Urinary bladder (tissue), 4 donors: Measurements from ENCODE around the gene C6orf132. TPM values are rescaled to one million over a fixed set of nuclear protein-coding genes. Genes with fewer than 3 reads are reported as not detected.

Experiments
- DNase-seq: peaks from one replicate; pipeline ENCODE4 v3.0.0-alpha.2; 2015; ENCODE audit errors: extremely low spot score
- H3K27ac ChIP-seq: one replicate; pipeline ENCODE4 v1.5.1; 2013; ENCODE audit warnings: low read depth, mild to moderate bottlenecking, moderate library complexity
- H3K36me3 ChIP-seq: one replicate; pipeline ENCODE4 v1.6.1; 2013; ENCODE audit warnings: mild to moderate bottlenecking, moderate library complexity; ENCODE audit not compliant: insufficient read depth
- H3K4me1 ChIP-seq: one replicate; pipeline ENCODE4 v1.6.1; 2013; ENCODE audit warnings: mild to moderate bottlenecking, moderate library complexity; ENCODE audit not compliant: insufficient read depth
- H3K4me3 ChIP-seq: one replicate; pipeline ENCODE4 v1.5.1; 2013; ENCODE audit warnings: low read depth, low read length
- WGBS: extraction: QIAGEN DNeasy Blood & Tissue Kit; methylation state at CpG from one replicate; pipeline ENCODE4 v1.1.7; 2013; 5-methylcytosine and 5-hydroxymethylcytosine counted together
- polyA plus RNA-seq: library from polyadenylated mRNA; stranded (reverse); fragments of 200-250 nt; gene quantifications from one replicate; pipeline ENCODE4 v1.2.3, GENCODE V29; 2013
- total RNA-seq: library from RNA; depleted of rRNA; stranded (reverse); fragments of >200 nt; gene quantifications from one replicate; pipeline ENCODE4 v1.2.3, GENCODE V29; 2014
- donor health status: healthy with polysubstance abuse.
- donor health status: healthy.

C6orf132 gene
- total RNA-seq, result 2.7 TPM
- 4.4 TPM for polyA plus RNA-seq

- DNase-seq, result no peak
- 2% methylated on average over 60 of the region's 60 CpGs for WGBS
- Histone ChIP-seq H3K4me3 (peak within 1 kb of the TSS; percentile 45), H3K27ac (peak within 1 kb of the TSS; percentile 19), H3K4me1 (no peaks in the 10 kb centered on the region), H3K36me3 (no peaks in the 10 kb centered on the region)
These were observed at the start of gene C6orf132 for GRCh38 chr6:42142118-42142835. Gene C6orf132, minus strand, starts transcription at chr6:42142620. Its CDS starts 176 bp downstream, at chr6:42142444.

GRCh38 chr6:42190554-42191183 is 48.2 kb upstream of the C6orf132 start:
- Histone ChIP-seq H3K4me3 (no peak overlapping the region), H3K4me1 (no peaks in the 10 kb centered on the region), H3K27ac (no peak overlapping the region), H3K36me3 (no peaks in the 10 kb centered on the region)
- WGBS, result 67% methylated on average over 5 of the region's 5 CpGs
- no peak for DNase-seq

- 88% methylated on average over 6 of the region's 6 CpGs for WGBS
- no peak overlapping the region for H3K27ac ChIP-seq
- no peaks in the 10 kb centered on the region for H3K4me1 ChIP-seq
- no peaks in the 10 kb centered on the region for H3K36me3 ChIP-seq
- no peak overlapping the region for H3K4me3 ChIP-seq
- DNase-seq, result no peak
These were observed 46.0 kb upstream of the C6orf132 start for GRCh38 chr6:42188406-42188805.

- Histone ChIP-seq H3K4me3 (no peak overlapping the region), H3K4me1 (no peaks in the 10 kb centered on the region), H3K36me3 (no peaks in the 10 kb centered on the region), H3K27ac (no peak overlapping the region)
- 50% methylated on average over 10 of the region's 10 CpGs for WGBS
- no peak for DNase-seq
These were observed 43.2 kb upstream of the C6orf132 start for GRCh38 chr6:42185597-42185996.

- WGBS, result 93% methylated on average over 4 of the region's 4 CpGs
- no peak for DNase-seq
- H3K4me3 ChIP-seq, result no peak overlapping the region
- no peaks in the 10 kb centered on the region for H3K4me1 ChIP-seq
- H3K27ac ChIP-seq, result no peak overlapping the region
- no peaks in the 10 kb centered on the region for H3K36me3 ChIP-seq
These were observed 42.1 kb upstream of the C6orf132 start for GRCh38 chr6:42184475-42184874.

GRCh38 chr6:42182101-42182500 is 39.7 kb upstream of the C6orf132 start:
- Histone ChIP-seq H3K4me1 (no peaks in the 10 kb centered on the region), H3K27ac (no peak overlapping the region), H3K36me3 (no peaks in the 10 kb centered on the region), H3K4me3 (no peak overlapping the region)
- WGBS, result 75% methylated on average over 5 of the region's 5 CpGs
- no peak for DNase-seq

- H3K27ac ChIP-seq, result no peak overlapping the region
- no peaks in the 10 kb centered on the region for H3K4me1 ChIP-seq
- WGBS, result 85% methylated on average over 3 of the region's 3 CpGs
- H3K4me3 ChIP-seq, result no peak overlapping the region
- H3K36me3 ChIP-seq, result no peaks in the 10 kb centered on the region
- DNase-seq, result no peak
These were observed 37.5 kb upstream of the C6orf132 start for GRCh38 chr6:42179945-42180313.

GRCh38 chr6:42179261-42179944 is 37.0 kb upstream of the C6orf132 start:
- Histone ChIP-seq H3K36me3 (no peaks in the 10 kb centered on the region), H3K4me1 (no peaks in the 10 kb centered on the region), H3K4me3 (no peak overlapping the region), H3K27ac (no peak overlapping the region)
- no peak for DNase-seq
- WGBS, result 87% methylated on average over 20 of the region's 20 CpGs

GRCh38 chr6:42177514-42178364 is 35.3 kb upstream of the C6orf132 start:
- WGBS, result 15% methylated on average over 27 of the region's 27 CpGs
- Histone ChIP-seq H3K27ac (no peak overlapping the region), H3K4me3 (no peak overlapping the region), H3K36me3 (no peaks in the 10 kb centered on the region), H3K4me1 (no peaks in the 10 kb centered on the region)
- no peak for DNase-seq

GRCh38 chr6:42176981-42177380 is 34.6 kb upstream of the C6orf132 start:
- no peak overlapping the region for H3K27ac ChIP-seq
- H3K36me3 ChIP-seq, result no peaks in the 10 kb centered on the region
- no peak overlapping the region for H3K4me3 ChIP-seq
- DNase-seq, result no peak
- no peaks in the 10 kb centered on the region for H3K4me1 ChIP-seq

- Histone ChIP-seq H3K4me3 (no peak overlapping the region), H3K4me1 (no peaks in the 10 kb centered on the region), H3K27ac (no peak overlapping the region), H3K36me3 (no peaks in the 10 kb centered on the region)
- no peak for DNase-seq
- WGBS, result 66% methylated on average over 5 of the region's 5 CpGs
These were observed 33.4 kb upstream of the C6orf132 start for GRCh38 chr6:42175860-42176259.

- Histone ChIP-seq H3K36me3 (no peaks in the 10 kb centered on the region), H3K4me3 (no peak within 1 kb of the TSS), H3K4me1 (no peaks in the 10 kb centered on the region), H3K27ac (no peak within 1 kb of the TSS)
- DNase-seq, result no peak
- WGBS, result 89% methylated on average over 2 of the region's 2 CpGs
These were observed 30.7 kb upstream of the C6orf132 start, which contains the start of gene GUCA1A for GRCh38 chr6:42173101-42173500. Gene GUCA1A, plus strand, starts transcription at chr6:42173364. Its CDS starts 250 bp downstream, at chr6:42173614.

- Histone ChIP-seq H3K36me3 (no peaks in the 10 kb centered on the region), H3K4me1 (no peaks in the 10 kb centered on the region), H3K27ac (no peak overlapping the region), H3K4me3 (no peak overlapping the region)
- WGBS, result 93% methylated on average over 7 of the region's 7 CpGs
- DNase-seq, result no peak
These were observed 29.6 kb upstream of the C6orf132 start for GRCh38 chr6:42171813-42172581.
